K562 (cell line): ENCODE results near the gene ARL4D. TPM values are rescaled to one million over a fixed set of nuclear protein-coding genes. Genes with fewer than 3 reads are reported as not detected.

Experiments used
- ATAC-seq: fragments of 200-7000 bp; cut with Tn5 transposase; 3 replicates; pipeline ENCODE4 v1.9.1; 2020; ENCODE audit warnings: moderate library complexity
- BruUV-seq: library from RNA; stranded (reverse); fragments of 400-500 nt; replicated peaks from 2 replicates; lab custom pipeline; 2021; lab: Mats Ljungman, UMichigan
- CTCF ChIA-PET: fragments of 300-600 bp; formaldehyde crosslinking; extraction: SDS; loops from one replicate; lab custom pipeline; 2021; ENCODE audit warnings: low intra/inter-chr PET ratio; lab: Yijun Ruan, JAX
- POLR2A ChIA-PET: fragments of 300-600, 350-650 bp; sonication (Branson Sonifier 250); formaldehyde crosslinking; extraction: SDS; loops from one replicate; lab custom pipeline; 2021; ENCODE audit warnings: antibody characterized with exemption, inconsistent platforms; lab: Yijun Ruan, JAX
- DNase-seq, 4 experiments: peaks; one replicate each; pipeline versions ENCODE4 v3.0.0 to v3.0.0-alpha.2; 2011 to 2018; ENCODE audit warnings: low spot score in 3 of 4, mixed read lengths in 3 of 4; ENCODE audit errors: extremely low read depth in 1 of 4
- FAIRE-seq: peaks from 2 replicates; lab custom pipeline; 2011; peaks lifted over from hg19 to GRCh38; lab: Jason Lieb, UNC
- H2AFZ ChIP-seq: 2 replicates; pipeline ENCODE4 v1.6.0; 2011; ENCODE audit warnings: low read depth, low read length, control low read depth, inconsistent platforms
- H3K27ac ChIP-seq: fragments of 200-600 bp; 3 replicates; pipeline ENCODE4 v1.8.0; 2011; ENCODE audit warnings: low read depth, mild to moderate bottlenecking, control low read depth, inconsistent platforms, low read length, moderate library complexity, mixed read lengths; ENCODE audit errors: extremely low read depth
- H3K27me3 ChIP-seq, 2 experiments: fragments of 300-600 bp in 1 of 2; 2 replicates in 1 of 2; 3 replicates in 1 of 2; pipeline versions ENCODE4 v1.6.0 to v1.8.0; 2011; ENCODE audit warnings: inconsistent platforms in 2 of 2, low read length in 2 of 2, mild to moderate bottlenecking in 1 of 2, mixed read lengths in 1 of 2, moderate library complexity in 1 of 2; ENCODE audit not compliant: control insufficient read depth in 2 of 2, insufficient read depth in 2 of 2
- H3K36me3 ChIP-seq: fragments of 300-600 bp; 3 replicates; pipeline ENCODE4 v1.8.0; 2011; ENCODE audit warnings: mild to moderate bottlenecking, low read length, inconsistent platforms; ENCODE audit not compliant: control insufficient read depth, insufficient read depth
- H3K4me1 ChIP-seq, 2 experiments: fragments of 200-600 bp in 1 of 2; replicated peaks in 1 of 2; 2 replicates in 1 of 2; 3 replicates in 1 of 2; pipeline versions ENCODE4 v1.5.1 to v1.8.0; 2011; ENCODE audit warnings: inconsistent platforms in 2 of 2, low read length in 2 of 2, mild to moderate bottlenecking in 1 of 2, mixed read lengths in 1 of 2, moderate library complexity in 1 of 2; ENCODE audit not compliant: control insufficient read depth in 2 of 2, insufficient read depth in 2 of 2
- H3K4me2 ChIP-seq: 2 replicates; pipeline ENCODE4 v1.6.1; 2011; ENCODE audit warnings: low read length, control low read depth, inconsistent platforms, mixed read lengths; ENCODE audit not compliant: insufficient read depth
- H3K4me3 ChIP-seq: fragments of 200-600 bp; sonication (generic), shearing (Covaris generic); 2 replicates; pipeline ENCODE4 v1.5.1; 2016; ENCODE audit warnings: control low read depth, inconsistent platforms
- H3K79me2 ChIP-seq: fragments of 200-600 bp; 3 replicates; pipeline ENCODE4 v1.8.0; 2011; ENCODE audit warnings: low read length, inconsistent platforms; ENCODE audit not compliant: control insufficient read depth, insufficient read depth
- H3K9ac ChIP-seq, 2 experiments: 2 replicates each; pipeline versions ENCODE4 v1.6.0 to v1.6.1; 2011; ENCODE audit warnings: low read depth in 2 of 2, low read length in 2 of 2, control low read depth in 1 of 2, inconsistent platforms in 1 of 2, mild to moderate bottlenecking in 1 of 2, mixed read lengths in 1 of 2; ENCODE audit not compliant: insufficient read depth in 1 of 2
- H3K9me1 ChIP-seq: one replicate; pipeline ENCODE4 v1.6.0; 2011; ENCODE audit warnings: inconsistent platforms, mild to moderate bottlenecking, low read length, moderate library complexity; ENCODE audit not compliant: control insufficient read depth, insufficient read depth
- H3K9me3 ChIP-seq: replicated peaks from 2 replicates; pipeline ENCODE4 v1.5.1; 2011; ENCODE audit warnings: low read depth, low read length, inconsistent platforms; ENCODE audit not compliant: control insufficient read depth, insufficient read depth
- H4K20me1 ChIP-seq: replicated peaks from 2 replicates; pipeline ENCODE4 v1.6.1; 2011; ENCODE audit warnings: low read length, inconsistent platforms, mixed read lengths; ENCODE audit not compliant: control insufficient read depth, insufficient read depth
- ATF7 ChIP-seq: fragments of 450-650 bp; IDR thresholded peaks from 2 replicates; pipeline ENCODE4 v1.7.1; 2014; ENCODE audit warnings: mild to moderate bottlenecking, moderate library complexity
- FOXJ3 ChIP-seq: sonication (generic); formaldehyde crosslinking; IDR thresholded peaks from 2 replicates; pipeline ENCODE4 v1.4.0; 2020; ENCODE audit warnings: mild to moderate bottlenecking, missing genetic modification reagents
- GTF2F1 ChIP-seq: IDR thresholded peaks from 2 replicates; pipeline ENCODE4 v1.6.1; 2011; ENCODE audit warnings: low read depth, low read length, improper control_type of control experiment
- RNF2 ChIP-seq: sonication (generic); IDR thresholded peaks from 2 replicates; pipeline ENCODE4 v1.6.1; 2016
- TBP ChIP-seq: optimal IDR thresholded peaks from 2 replicates; pipeline ENCODE3; 2011; ENCODE audit warnings: low read depth, low read length, improper control_type of control experiment
- TEAD1 ChIP-seq, 2 experiments: fragments of 450-650 bp in 1 of 2; sonication (generic) in 1 of 2; formaldehyde crosslinking; IDR thresholded peaks; 2 replicates each; pipeline versions ENCODE4 v1.4.0 to v1.8.0; 2020 to 2022; ENCODE audit warnings: mild to moderate bottlenecking in 2 of 2, missing genetic modification reagents in 1 of 2
- ZKSCAN8 ChIP-seq: fragments of 200-800 bp; sonication (Bioruptor generic); IDR thresholded peaks from 2 replicates; pipeline ENCODE4 v1.6.1; 2016; ENCODE audit warnings: missing genetic modification characterization, missing compliant biosample characterization
- ZNF143 ChIP-seq: sonication (generic); formaldehyde crosslinking; IDR thresholded peaks from 2 replicates; pipeline ENCODE4 v1.9.0; 2022; ENCODE audit warnings: mild to moderate bottlenecking, missing genetic modification reagents
- ZNF76 ChIP-seq: fragments of 250-450 bp; sonication (Bioruptor Pico); IDR thresholded peaks from 2 replicates; pipeline ENCODE4 v1.4.0; 2020; ENCODE audit warnings: mild to moderate bottlenecking, moderate library complexity, borderline replicate concordance
- WGBS: fragments of 100-300 bp; shearing (Covaris generic); methylation state at CpG from one replicate; pipeline ENCODE4 v1.1.6; 2016; ENCODE audit warnings: low coverage, mixed read lengths; ENCODE audit not compliant: insufficient coverage; ENCODE audit errors: missing lambda C conversion rate; 5-methylcytosine and 5-hydroxymethylcytosine counted together
- in situ Hi-C: fragments of 300-500 bp; cut with MboI; formaldehyde crosslinking; loops from 4 replicates; pipeline ENCODE4 v1.15.0; 2018; ENCODE audit warnings: inconsistent platforms, mixed read lengths
- intact Hi-C: fragments of 100-400 bp; cut with micrococcal nuclease; formaldehyde crosslinking; loops from 2 replicates; pipeline ENCODE4 v1.14.2; 2022
- polyA plus RNA-seq, 8 experiments: library from polyadenylated mRNA; depleted of rRNA in 4 of 8; stranded (reverse) in 5 of 8; unstranded in 3 of 8; fragments of >200 nt; fragmentation: Nextera tagmentation in 2 of 8; fragmentation: Illumina TruSeq in 1 of 8; extraction: Ambion mirVana in 2 of 8; extraction: Trizol in 1 of 8; gene quantifications; 2 replicates each; pipeline versions ENCODE4 v1.2.1 to v1.2.3, GENCODE V29; 2011 to 2014; ENCODE audit warnings: inconsistent platforms in 1 of 8, missing spikeins in 1 of 8
- total RNA-seq, 7 experiments: library from RNA; depleted of rRNA in 6 of 7; stranded (reverse); fragments of >200 nt in 6 of 7; fragmentation: Illumina TruSeq in 2 of 7; extraction: Trizol in 2 of 7; gene quantifications; 2 replicates each; pipeline versions ENCODE4 v1.2.1 to v1.2.3, GENCODE V29; 2011 to 2021; ENCODE audit warnings: low replicate concordance in 1 of 7

ARL4D gene
- total and polyA plus RNA-seq, 9 of the 15 experiments (the other 6 are each of a cell fraction or from before 2014, with no cell fraction given) = 0.07 to 0.53 (median 0.28) TPM; not detected in 1

DNA sequence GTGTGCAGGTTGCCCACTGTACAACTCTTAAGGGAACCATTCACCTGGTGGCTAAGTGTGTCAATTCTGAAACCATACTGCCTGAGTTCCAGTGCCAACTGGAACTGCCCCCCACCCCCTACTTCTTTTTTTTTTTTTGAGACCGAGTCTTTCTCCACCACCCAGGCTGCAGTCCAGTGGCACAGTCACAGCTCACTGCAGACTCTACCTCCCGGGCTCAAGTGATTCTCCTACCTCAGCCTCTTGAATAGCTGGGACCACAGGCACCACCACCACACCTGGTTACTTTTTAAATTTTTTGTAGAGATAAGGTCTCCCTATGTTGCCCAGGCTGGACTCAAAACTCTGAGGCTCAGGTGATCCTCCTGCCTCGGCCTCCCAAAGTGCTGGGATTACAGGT lies 44.6 kb downstream of the ARL4D start:
- intact Hi-C loops (no loop called here), in situ Hi-C loops (no loop called here)
- DNase-seq (no peak), FAIRE-seq (no peak), ATAC-seq (no peak)
- CTCF ChIA-PET = no interaction called here
- no peak overlapping the region for H3K9ac ChIP-seq
- no peaks in the 10 kb centered on the region for H3K4me1 ChIP-seq
- H3K4me3 ChIP-seq = no peak overlapping the region
- no peaks in the 10 kb centered on the region for H4K20me1 ChIP-seq
- no peaks in the 10 kb centered on the region for H3K79me2 ChIP-seq
- H3K4me2 ChIP-seq = no peak overlapping the region
- no peaks in the 10 kb centered on the region; a peak in 1 of 5 replicates for H3K27me3 ChIP-seq
- POLR2A ChIA-PET = interaction anchor here (0.9 to 1.2 kb wide), 2 partner anchors 18 to 75 kb away, joined by 4 read pairs; no protein-coding TSS in a partner anchor
- BruUV-seq = no TSS peak
- 0% methylated on average over 3 of the region's 3 CpGs for WGBS
- no peak overlapping the region for H3K27ac ChIP-seq
- TF ChIP-seq ZNF76 (CRISPR knock-in tag) = no peak
- no peak for TF ChIP-seq GTF2F1
- TF ChIP-seq RNF2 = no peak
- no peak for TF ChIP-seq ATF7
- TF ChIP-seq TBP = no peak
- TF ChIP-seq ZKSCAN8 (CRISPR knock-in tag) = no peak
- no peak for TF ChIP-seq FOXJ3 (CRISPR knock-in tag)
- TF ChIP-seq TEAD1 (CRISPR knock-in tag; IDR thresholded peaks at IDR 0.05) = no peak
- TF ChIP-seq ZNF143 (CRISPR knock-in tag) = no peak
- H3K9me3 ChIP-seq = no peaks in the 10 kb centered on the region
- H3K36me3 ChIP-seq = no peaks in the 10 kb centered on the region
- H2AFZ ChIP-seq = no peak overlapping the region
- no peaks in the 10 kb centered on the region for H3K9me1 ChIP-seq
